Measurements from ENCODE around the gene MPC1. TPM values are rescaled to one million over a fixed set of nuclear protein-coding genes. Genes with fewer than 3 reads are reported as not detected.

The MPC1 gene
- total RNA-seq, 6 experiments from 2014 or later = 21.7 to 24.5 (median 22.9) TPM

GRCh38 chr6:166318227-166318626 is 64.5 kb downstream of the MPC1 start:
- H3K4me3 Mint-ChIP-seq = no peak overlapping the region
- TF ChIP-seq CTCF (IDR thresholded peaks at IDR 0.05) = no peak
- peaks cover 15% of the 10 kb centered on the region for H3K36me3 Mint-ChIP-seq (ENCODE audit: low read depth)
- no peaks in the 10 kb centered on the region for H3K9me3 Mint-ChIP-seq
- no peak for DNase-seq
- H3K27ac Mint-ChIP-seq = no peak overlapping the region
- H3K27me3 Mint-ChIP-seq (ENCODE audit: insufficient read depth) = no peaks in the 10 kb centered on the region; the same call in none of the 2 replicates
- no peaks in the 10 kb centered on the region for H3K4me1 Mint-ChIP-seq (ENCODE audit: low read depth)

GRCh38 chr6:166317261-166318212 is 65.2 kb downstream of the MPC1 start:
- Mint-ChIP-seq H3K9me3 (no peaks in the 10 kb centered on the region), H3K36me3 (ENCODE audit: low read depth) (peaks cover 12% of the 10 kb centered on the region), H3K4me1 (ENCODE audit: low read depth) (no peaks in the 10 kb centered on the region), H3K27ac (no peak overlapping the region), H3K4me3 (no peak overlapping the region), H3K27me3 (ENCODE audit: insufficient read depth) (no peaks in the 10 kb centered on the region; the same call in none of the 2 replicates)
- no peak for DNase-seq
- no peak for TF ChIP-seq CTCF (IDR thresholded peaks at IDR 0.05)

GRCh38 chr6:166315436-166315835 is 67.3 kb downstream of the MPC1 start:
- Mint-ChIP-seq H3K4me3 (no peak overlapping the region), H3K4me1 (ENCODE audit: low read depth) (no peaks in the 10 kb centered on the region), H3K27me3 (ENCODE audit: insufficient read depth) (peaks cover 3% of the 10 kb centered on the region), H3K36me3 (ENCODE audit: low read depth) (peaks cover 12% of the 10 kb centered on the region), H3K9me3 (no peaks in the 10 kb centered on the region), H3K27ac (no peak overlapping the region)
- DNase-seq = no peak
- TF ChIP-seq CTCF (IDR thresholded peaks at IDR 0.05) = no peak

Other genes starting within 250 kb of the MPC1 start
- not detected for gene TBXT, start 215.1 kb downstream of the MPC1 start, total RNA-seq (2021; fragmentation: NEBNext Ultra II Directional; extraction: Animal tissue kit (Norgen Biotek cat#: 25700))
- not detected for gene PRR18, start 74.5 kb downstream of the MPC1 start, total RNA-seq (2021; fragmentation: NEBNext Ultra II Directional; extraction: Animal tissue kit (Norgen Biotek cat#: 25700))
- 10 to 100 TPM; 44.8 to 56.5 (median 47.3) TPM for gene SFT2D1, start 40.4 kb downstream of the MPC1 start, total RNA-seq (2021; fragmentation: NEBNext Ultra II Directional; extraction: Animal tissue kit (Norgen Biotek cat#: 25700))
- gene RAMACL, start 203.7 kb upstream of the MPC1 start, total RNA-seq (2021; fragmentation: NEBNext Ultra II Directional; extraction: Animal tissue kit (Norgen Biotek cat#: 25700)) = 1 to 10 TPM; 2.0 to 3.6 (median 2.8) TPM
- gene RPS6KA2, start 244.3 kb upstream of the MPC1 start, total RNA-seq (2021; fragmentation: NEBNext Ultra II Directional; extraction: Animal tissue kit (Norgen Biotek cat#: 25700)) = 10 to 100 TPM; 10.1 to 13.9 (median 11.9) TPM